RPMI7951 (cell line): ENCODE results near the gene MYO15B. TPM values are rescaled to one million over a fixed set of nuclear protein-coding genes. Genes with fewer than 3 reads are reported as not detected.
"Not testable (repeated sequence)": the region's sequence is repeated elsewhere in the genome, so short reads cannot be mapped to it uniquely, and the experiment has no call there.

Source experiments
- DNase-seq: peaks from one replicate; pipeline ENCODE4 v3.0.0-alpha.2; 2012; ENCODE audit warnings: low read depth
- total RNA-seq: library from RNA; depleted of rRNA; stranded (reverse); fragments of >200 nt; shearing (Covaris generic); gene quantifications from 2 replicates; pipeline ENCODE4 v1.2.3, GENCODE V29; 2014

The MYO15B gene
- total RNA-seq, 1 experiment from 2014 or later, result not detected

GRCh38 chr17:75575728-75576127, 11.9 kb upstream of the MYO15B start:
- DNase-seq, result no peak

GRCh38 chr17:75576661-75577060, 10.9 kb upstream of the MYO15B start:
- DNase-seq, result no peak

- DNase-seq, result not testable (repeated sequence)
Observed at GRCh38 chr17:75581121-75581725, 6.4 kb upstream of the MYO15B start.

- DNase-seq, result not testable (repeated sequence)
Observed at GRCh38 chr17:75583197-75583596, 4.4 kb upstream of the MYO15B start.

GRCh38 chr17:75584849-75585175, 2.8 kb upstream of the MYO15B start:
- no peak for DNase-seq

- DNase-seq, result no peak
Observed at GRCh38 chr17:75588596-75589011, 1.0 kb downstream of the MYO15B start.

- DNase-seq, result peak; percentile 74
Observed at GRCh38 chr17:75589012-75589918, 1.7 kb downstream of the MYO15B start.

- no peak for DNase-seq
Observed at GRCh38 chr17:75589919-75590303, 2.3 kb downstream of the MYO15B start.

- no peak for DNase-seq
Observed at GRCh38 chr17:75590314-75590761, 2.7 kb downstream of the MYO15B start.

GRCh38 chr17:75590849-75591721, 3.5 kb downstream of the MYO15B start:
- no peak for DNase-seq

- no peak for DNase-seq
Observed at GRCh38 chr17:75591722-75592302, 4.2 kb downstream of the MYO15B start.

- DNase-seq, result no peak
Observed at GRCh38 chr17:75592348-75593020, 4.9 kb downstream of the MYO15B start.

- DNase-seq, result not testable (repeated sequence)
Observed at GRCh38 chr17:75593430-75593829, 5.8 kb downstream of the MYO15B start.

- DNase-seq, result no peak
Observed at GRCh38 chr17:75594499-75595283, 7.1 kb downstream of the MYO15B start.

GRCh38 chr17:75595284-75595919, 7.8 kb downstream of the MYO15B start:
- DNase-seq, result no peak

GRCh38 chr17:75595920-75596313, 8.3 kb downstream of the MYO15B start:
- DNase-seq, result no peak

GRCh38 chr17:75596320-75597087, 8.9 kb downstream of the MYO15B start:
- no peak for DNase-seq

GRCh38 chr17:75601057-75601987, 13.7 kb downstream of the MYO15B start:
- peak; percentile 38 for DNase-seq
